Neural cell (in vitro differentiated cells): ENCODE measurements around the gene CYB5B. TPM values are rescaled to one million over a fixed set of nuclear protein-coding genes. Genes with fewer than 3 reads are reported as not detected.

Source experiments
- H2AFZ ChIP-seq: fragments of 200-600, 300-800 bp; sonication (generic), shearing (Covaris generic); 2 replicates; pipeline ENCODE4 v1.6.0; 2014; ENCODE audit warnings: low read depth, mild to moderate bottlenecking, antibody characterized with exemption, low read length, moderate library complexity
- H3F3A ChIP-seq: fragments of 200-600 bp; shearing (Covaris generic); 2 replicates; pipeline ENCODE4 v1.6.1; 2016; ENCODE audit warnings: mild to moderate bottlenecking, moderate library complexity, mixed read lengths, antibody characterized with exemption, low read length; ENCODE audit not compliant: insufficient read depth, poor library complexity, severe bottlenecking
- H3K27ac ChIP-seq: fragments of 200-600, 300-800 bp; sonication (generic), shearing (Covaris generic); 2 replicates; pipeline ENCODE4 v1.5.1; 2014; ENCODE audit warnings: mild to moderate bottlenecking, low read length, moderate library complexity
- H3K27me3 ChIP-seq: fragments of 300-800, 200-600 bp; sonication (generic), shearing (Covaris generic); 2 replicates; pipeline ENCODE4 v1.6.0; 2014; ENCODE audit warnings: mild to moderate bottlenecking, low read depth, low read length, moderate library complexity; ENCODE audit not compliant: insufficient read depth
- H3K36me3 ChIP-seq: fragments of 300-800, 200-600 bp; sonication (generic), shearing (Covaris generic); 2 replicates; pipeline ENCODE4 v1.5.1; 2014; ENCODE audit warnings: mild to moderate bottlenecking, antibody characterized with exemption, low read length, moderate library complexity; ENCODE audit not compliant: insufficient read depth
- H3K4me2 ChIP-seq: fragments of 300-800, 200-600 bp; sonication (generic), shearing (Covaris generic); 2 replicates; pipeline ENCODE4 v1.6.0; 2014; ENCODE audit warnings: mild to moderate bottlenecking, low read length
- H3K4me3 ChIP-seq: fragments of 300-800, 200-600 bp; sonication (generic), shearing (Covaris generic); 2 replicates; pipeline ENCODE4 v1.5.1; 2014; ENCODE audit warnings: mild to moderate bottlenecking, low read length, moderate library complexity
- H3K79me2 ChIP-seq: fragments of 200-600 bp; shearing (Covaris generic); replicated peaks from 2 replicates; pipeline ENCODE4 v1.6.0; 2014; ENCODE audit warnings: mild to moderate bottlenecking, low read length, moderate library complexity; ENCODE audit not compliant: insufficient read depth
- H3K9ac ChIP-seq: fragments of 300-800, 200-600 bp; sonication (generic), shearing (Covaris generic); 2 replicates; pipeline ENCODE4 v1.6.1; 2016; ENCODE audit warnings: mild to moderate bottlenecking, low read length, mixed read lengths
- H3K9me2 ChIP-seq: fragments of 200-600 bp; shearing (Covaris generic); 2 replicates; pipeline ENCODE4 v1.6.1; 2016; ENCODE audit warnings: mild to moderate bottlenecking, low read length, mixed read lengths; ENCODE audit not compliant: insufficient read depth
- H3K9me3 ChIP-seq: fragments of 200-600, 300-800 bp; sonication (generic), shearing (Covaris generic); 2 replicates; pipeline ENCODE4 v1.6.1; 2016; ENCODE audit warnings: mild to moderate bottlenecking, mixed run types, low read length, moderate library complexity, mixed read lengths
- H4K20me1 ChIP-seq: fragments of 200-600 bp; shearing (Covaris generic); 2 replicates; pipeline ENCODE4 v1.6.1; 2016; ENCODE audit warnings: mild to moderate bottlenecking, mixed run types; ENCODE audit not compliant: insufficient read depth
- CTCF ChIP-seq: fragments of 450-650 bp; IDR thresholded peaks from 2 replicates; pipeline ENCODE4 v1.5.1; 2014; ENCODE audit warnings: antibody characterized with exemption, mild to moderate bottlenecking, moderate library complexity; ENCODE audit not compliant: poor library complexity, severe bottlenecking
- EZH2 ChIP-seq: fragments of 200-600, 300-800 bp; shearing (Covaris generic), sonication (generic); IDR thresholded peaks from 2 replicates; pipeline ENCODE4 v1.6.1; 2014; ENCODE audit warnings: antibody characterized with exemption, low read length, borderline replicate concordance, mild to moderate bottlenecking; ENCODE audit not compliant: insufficient read depth, poor library complexity, severe bottlenecking
- MXI1 ChIP-seq: fragments of 450-650 bp; conservative IDR thresholded peaks from 2 replicates; pipeline ENCODE4 v1.6.1; 2014; ENCODE audit warnings: antibody characterized with exemption, mild to moderate bottlenecking; ENCODE audit not compliant: poor library complexity, severe bottlenecking
- POLR2AphosphoS5 ChIP-seq: IDR thresholded peaks from 2 replicates; pipeline ENCODE4 v1.6.1; 2012
- RAD21 ChIP-seq: fragments of 450-650 bp; conservative IDR thresholded peaks from 2 replicates; pipeline ENCODE4 v1.6.1; 2014; ENCODE audit warnings: antibody characterized with exemption, mild to moderate bottlenecking, moderate library complexity
- REST ChIP-seq: IDR thresholded peaks from 2 replicates; pipeline ENCODE4 v1.6.1; 2012; ENCODE audit warnings: borderline replicate concordance
- SMC3 ChIP-seq: fragments of 450-650 bp; conservative IDR thresholded peaks from 2 replicates; pipeline ENCODE4 v1.6.1; 2014; ENCODE audit warnings: antibody characterized with exemption, mild to moderate bottlenecking, moderate library complexity; ENCODE audit not compliant: poor library complexity
- TAF1 ChIP-seq: IDR thresholded peaks from 2 replicates; pipeline ENCODE4 v1.6.1; 2012; ENCODE audit warnings: low read depth
- polyA plus RNA-seq: library from polyadenylated mRNA; depleted of rRNA; stranded (reverse); fragments of >200 nt; gene quantifications from 2 replicates; pipeline ENCODE4 v1.2.3, GENCODE V29; 2014

CYB5B gene
- polyA plus RNA-seq, 1 donor from 2014 or later, result 70.4 TPM

- TF ChIP-seq EZH2 (no peak), SMC3 (no peak), REST (no peak), POLR2AphosphoS5 (no peak), RAD21 (no peak), MXI1 (no peak), CTCF (no peak)
- no peaks in the 10 kb centered on the region for H3K9me3 ChIP-seq
Observed at GRCh38 chr16:69436896-69437295, 12.5 kb downstream of the CYB5B start.

GRCh38 chr16:69438465-69438864 is 14.0 kb downstream of the CYB5B start:
- Histone ChIP-seq H2AFZ (no peak overlapping the region), H3K9me3 (no peaks in the 10 kb centered on the region), H3K27ac (no peak overlapping the region), H3K27me3 (no peaks in the 10 kb centered on the region), H3K79me2 (peaks cover 48% of the 10 kb centered on the region), H3F3A (no peaks in the 10 kb centered on the region), H3K9me2 (no peaks in the 10 kb centered on the region), H3K4me2 (no peak overlapping the region), H3K4me3 (no peak overlapping the region), H4K20me1 (no peaks in the 10 kb centered on the region), H3K9ac (no peak overlapping the region), H3K36me3 (no peaks in the 10 kb centered on the region)
- TF ChIP-seq SMC3 (no peak), TAF1 (no peak), EZH2 (no peak), MXI1 (no peak), RAD21 (no peak), CTCF (no peak)

More at GRCh38 chr16:69436896-69437295, 12.5 kb downstream of the CYB5B start:
- no peaks in the 10 kb centered on the region for H4K20me1 ChIP-seq
- H3K4me3 ChIP-seq, result no peak overlapping the region
- no peak overlapping the region for H3K27ac ChIP-seq
- H3K4me2 ChIP-seq, result no peak overlapping the region
- H3K9ac ChIP-seq, result no peak overlapping the region
- H3F3A ChIP-seq, result no peaks in the 10 kb centered on the region
- H3K27me3 ChIP-seq, result no peaks in the 10 kb centered on the region
- H3K36me3 ChIP-seq, result no peaks in the 10 kb centered on the region
- H3K79me2 ChIP-seq, result peaks cover 48% of the 10 kb centered on the region
- H2AFZ ChIP-seq, result no peak overlapping the region
- H3K9me2 ChIP-seq, result no peaks in the 10 kb centered on the region
